ENCODE data around the gene CCDC171.
"Not testable (repeated sequence)": the region's sequence is repeated elsewhere in the genome, so short reads cannot be mapped to it uniquely, and the experiment has no call there.

CCDC171 gene

DNA sequence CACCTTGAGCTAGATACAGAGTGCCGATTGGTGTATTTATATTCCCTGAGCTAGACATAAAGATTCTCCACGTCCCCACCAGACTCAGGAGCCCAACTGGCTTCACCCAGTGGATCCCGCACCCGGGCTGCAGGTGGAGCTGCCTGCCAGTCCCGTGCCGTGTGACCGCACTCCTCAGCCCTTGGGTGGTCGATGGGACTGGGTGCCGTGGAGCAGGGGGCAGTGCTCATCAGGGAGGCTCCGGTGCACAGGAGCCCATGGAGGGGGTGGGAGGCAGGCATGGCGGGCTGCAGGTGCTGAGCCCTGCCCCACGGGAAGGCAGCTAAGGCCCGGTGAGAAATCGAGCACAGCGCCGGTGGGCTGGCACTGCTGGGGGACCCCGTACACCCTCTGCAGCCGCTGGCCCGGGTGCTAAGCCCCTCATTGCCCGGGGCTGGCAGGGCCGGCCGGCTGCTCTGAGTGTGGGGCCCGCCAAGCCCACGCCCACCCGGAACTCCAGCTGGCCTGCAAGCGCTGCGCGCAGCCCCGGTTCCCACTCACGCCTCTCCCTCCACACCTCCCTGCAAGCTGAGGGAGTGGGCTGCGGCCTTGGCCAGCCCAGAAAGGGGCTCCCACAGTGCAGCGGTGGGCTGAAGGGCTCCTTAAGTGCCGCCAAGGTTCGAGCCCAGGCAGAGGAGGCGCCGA, 147.2 kb downstream of the CCDC171 start:
- DNase-seq, result not testable (repeated sequence)

GRCh38 chr9:15707000-15707399, 154.2 kb downstream of the CCDC171 start:
- no peak for DNase-seq

DNA sequence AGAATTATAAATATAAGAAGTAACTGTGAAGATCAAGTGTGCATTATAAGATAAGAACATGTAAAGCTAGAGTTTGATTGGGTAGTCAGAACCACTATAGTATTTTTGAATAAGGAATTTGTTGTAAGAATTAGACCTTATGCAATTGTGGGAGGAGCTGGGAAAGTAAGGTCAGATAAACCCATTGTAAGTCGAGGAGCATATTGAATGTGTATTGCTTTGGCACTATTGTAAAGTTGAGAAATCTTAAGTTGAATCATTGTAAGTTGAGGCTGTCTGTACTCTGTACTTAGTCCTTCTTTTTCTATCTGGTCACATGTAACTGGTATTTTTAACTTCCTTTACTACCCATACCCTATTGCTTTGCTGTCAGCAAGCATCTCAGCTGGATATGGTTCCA, 158.7 kb downstream of the CCDC171 start:
- no peak for DNase-seq

- DNase-seq, result no peak
These were observed 159.1 kb downstream of the CCDC171 start for GRCh38 chr9:15711931-15712330.

- no peak for DNase-seq
These were observed 161.9 kb downstream of the CCDC171 start for GRCh38 chr9:15714746-15715145.

DNA sequence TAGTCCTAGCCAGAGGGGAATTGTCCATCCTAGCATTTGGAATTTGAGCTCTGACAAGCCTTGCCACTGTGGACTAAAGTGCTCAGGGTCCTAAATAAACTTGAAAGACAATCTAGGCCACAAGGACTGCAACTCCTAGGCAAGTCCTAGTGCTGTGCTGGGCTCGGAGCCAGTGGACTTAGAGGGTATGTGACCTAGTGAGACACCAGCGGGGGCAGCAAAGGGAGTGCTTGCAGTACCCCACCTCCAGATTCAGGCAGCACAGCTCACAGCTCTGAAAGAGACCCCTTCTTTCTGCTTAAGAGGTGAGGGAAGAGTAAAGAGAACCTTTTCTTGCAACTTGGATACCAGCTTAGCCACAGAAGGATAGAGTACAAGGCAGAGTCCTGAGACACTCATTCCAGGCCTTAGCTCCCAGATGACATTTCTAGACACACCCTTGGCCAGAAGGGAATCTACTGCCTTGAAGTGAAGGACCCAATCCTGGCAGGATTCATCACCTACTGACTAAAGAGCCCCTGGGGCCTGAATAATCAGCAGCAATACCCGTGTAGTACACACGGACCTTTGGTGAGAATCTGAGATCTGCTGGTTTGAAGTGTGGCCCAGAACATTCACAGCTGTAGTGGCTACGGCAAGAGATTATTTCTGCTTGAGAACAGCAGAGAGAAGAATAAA, 164.6 kb downstream of the CCDC171 start:
- no peak for DNase-seq

DNA sequence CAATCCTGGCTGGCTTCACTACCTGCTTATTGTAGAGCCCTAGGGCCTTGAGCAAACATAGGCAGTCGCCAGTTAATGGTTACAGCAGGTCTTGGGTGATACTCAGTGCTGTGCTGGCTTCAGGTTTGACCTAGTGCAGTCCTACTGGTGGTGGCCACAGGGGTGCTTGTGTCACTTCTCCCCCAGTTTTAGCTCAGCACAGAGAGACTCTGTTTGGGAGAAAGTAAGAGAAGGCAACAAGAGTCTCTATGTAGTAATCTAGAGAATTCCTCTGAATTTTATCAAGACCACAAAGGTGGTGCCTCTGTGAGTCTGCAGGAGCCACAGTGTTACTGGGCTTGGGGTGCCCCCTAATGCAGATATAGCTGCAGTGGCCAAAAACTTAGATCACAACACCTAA, 165.6 kb downstream of the CCDC171 start:
- no peak for DNase-seq

GRCh38 chr9:15720861-15721260, 168.0 kb downstream of the CCDC171 start:
- DNase-seq, result no peak

DNA sequence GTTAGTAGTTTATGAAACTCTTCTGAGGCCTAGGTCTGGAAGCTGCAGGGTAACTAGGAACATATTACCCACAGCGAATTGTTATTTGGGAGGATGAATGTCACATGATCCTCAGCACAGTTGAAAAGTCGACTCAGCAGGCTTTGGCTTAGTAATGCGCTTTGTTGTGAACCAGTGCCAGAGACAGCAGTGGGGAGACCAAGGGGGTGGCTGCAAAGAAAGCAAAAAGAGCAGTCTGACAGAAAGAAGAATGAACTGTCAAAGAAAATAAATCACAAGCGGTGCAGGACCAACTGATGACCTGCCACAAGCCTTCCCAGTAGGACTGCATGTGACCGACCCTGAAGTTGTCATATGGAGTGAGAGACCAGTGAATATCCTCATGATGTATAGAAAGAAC, 170.0 kb downstream of the CCDC171 start:
- DNase-seq, result no peak

DNA sequence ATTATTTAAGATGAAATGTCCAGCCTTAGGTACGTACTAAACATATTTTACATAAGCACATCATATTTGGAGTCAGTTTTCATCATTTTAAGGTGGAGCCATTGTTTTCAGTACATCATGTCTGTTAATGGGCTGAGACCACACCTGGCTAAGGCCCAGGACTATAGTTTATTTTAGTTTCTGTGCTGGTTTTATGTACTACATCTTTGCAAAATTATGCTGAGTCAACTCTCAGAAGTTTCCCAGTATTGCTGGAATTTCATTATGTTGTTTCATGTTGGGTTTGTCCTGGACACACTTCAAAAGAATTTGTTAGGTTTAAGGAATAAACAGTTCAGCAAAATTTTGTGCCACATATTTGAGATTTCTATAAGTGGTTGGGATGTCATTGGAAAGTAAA, 171.2 kb downstream of the CCDC171 start:
- no peak for DNase-seq

DNA sequence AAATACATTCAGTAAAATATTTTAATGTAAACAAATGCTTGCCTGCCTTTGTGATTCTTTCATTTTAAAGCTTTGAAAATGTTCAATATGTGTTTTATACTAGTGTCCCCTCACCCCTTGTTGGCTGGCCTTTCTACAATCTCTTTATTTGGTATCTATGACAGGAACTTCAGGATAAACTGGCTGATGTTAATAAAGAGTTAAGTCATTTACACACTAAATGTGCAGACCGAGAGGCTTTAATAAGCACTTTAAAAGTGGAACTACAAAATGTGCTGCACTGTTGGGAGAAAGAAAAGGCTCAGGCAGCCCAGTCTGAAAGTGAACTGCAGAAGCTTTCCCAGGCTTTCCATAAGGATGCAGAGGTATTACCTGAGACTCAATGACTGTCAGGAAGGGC, 171.8 kb downstream of the CCDC171 start:
- no peak for DNase-seq

- DNase-seq, result no peak
These were observed 173.1 kb downstream of the CCDC171 start for GRCh38 chr9:15725953-15726352.

DNA sequence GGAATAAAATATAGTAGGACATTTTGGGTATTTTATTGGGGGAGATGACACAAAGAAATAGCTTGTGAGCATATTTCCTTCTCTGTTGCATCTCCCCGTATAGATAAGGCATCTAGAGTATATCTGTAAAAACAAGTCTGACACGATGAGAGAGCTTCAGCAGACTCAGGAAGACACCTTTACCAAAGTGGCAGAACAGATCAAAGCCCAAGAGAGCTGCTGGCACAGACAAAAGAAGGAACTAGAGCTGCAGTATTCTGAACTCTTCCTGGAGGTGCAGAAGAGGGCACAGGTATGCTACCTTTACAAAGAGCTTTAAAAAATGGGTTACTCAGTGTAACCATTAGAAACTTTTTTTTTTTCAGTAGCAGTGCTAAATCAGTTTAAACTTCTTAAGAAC, 176.7 kb downstream of the CCDC171 start:
- peak in 2 of 6 experiments; percentile 18 to 23 for DNase-seq

DNA sequence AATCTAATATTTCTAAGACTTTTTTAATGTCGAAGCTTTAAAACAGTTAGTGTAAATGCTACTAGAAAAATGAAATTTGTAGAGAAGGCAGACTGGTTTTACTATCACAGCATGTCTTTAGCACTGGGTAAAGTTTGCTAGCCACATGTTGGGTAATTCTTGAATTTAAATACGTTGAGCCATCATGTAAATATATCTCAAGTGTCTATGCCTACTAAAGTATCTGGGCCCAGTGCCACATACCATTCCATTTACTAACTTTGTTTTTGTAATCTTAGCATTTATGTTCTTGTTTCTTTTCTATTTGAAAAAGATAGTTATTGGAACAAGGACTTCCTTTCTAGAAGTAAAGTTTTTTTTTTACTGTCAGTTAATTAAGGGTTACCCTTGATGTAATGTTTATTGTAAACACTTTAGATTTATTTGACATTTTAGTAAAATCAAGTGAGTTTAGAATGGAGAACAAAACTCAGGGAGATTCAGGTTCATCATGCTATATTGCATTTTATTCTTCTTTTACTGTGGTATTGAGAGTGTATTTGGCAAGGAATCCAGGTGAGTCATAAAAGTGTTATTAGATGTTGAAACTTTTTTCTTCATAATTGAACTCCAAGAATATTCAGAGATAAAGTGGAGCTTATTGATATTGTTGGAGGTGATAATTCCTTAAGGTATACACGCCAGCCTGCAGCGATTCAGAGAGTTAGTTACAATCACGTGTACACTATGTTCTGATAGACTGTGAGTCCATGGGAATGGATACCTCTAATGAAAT, 182.4 kb downstream of the CCDC171 start:
- no peak for DNase-seq

GRCh38 chr9:15736569-15736968, 183.7 kb downstream of the CCDC171 start:
- no peak for DNase-seq

DNA sequence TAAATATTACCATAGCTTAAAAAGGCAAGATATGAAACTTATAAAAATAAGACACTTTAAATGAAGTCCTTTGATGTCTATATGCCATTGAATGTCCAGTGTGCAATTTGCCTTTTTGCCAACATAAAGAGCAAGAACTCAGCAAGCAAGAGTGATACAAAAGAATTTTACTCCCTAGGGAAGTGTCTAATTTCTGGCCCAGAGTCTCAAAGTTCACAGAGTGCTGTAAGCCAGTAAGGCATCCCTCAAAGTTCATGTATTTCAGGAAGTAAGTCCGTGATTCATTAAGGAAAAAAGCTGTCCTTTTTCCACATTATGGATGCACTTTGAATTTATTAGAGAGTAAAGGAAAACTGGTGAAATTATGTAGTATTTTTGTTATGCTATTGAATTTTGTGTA, 185.2 kb downstream of the CCDC171 start:
- DNase-seq, result no peak

- no peak for DNase-seq
These were observed 188.2 kb downstream of the CCDC171 start for GRCh38 chr9:15741015-15741414.

DNA sequence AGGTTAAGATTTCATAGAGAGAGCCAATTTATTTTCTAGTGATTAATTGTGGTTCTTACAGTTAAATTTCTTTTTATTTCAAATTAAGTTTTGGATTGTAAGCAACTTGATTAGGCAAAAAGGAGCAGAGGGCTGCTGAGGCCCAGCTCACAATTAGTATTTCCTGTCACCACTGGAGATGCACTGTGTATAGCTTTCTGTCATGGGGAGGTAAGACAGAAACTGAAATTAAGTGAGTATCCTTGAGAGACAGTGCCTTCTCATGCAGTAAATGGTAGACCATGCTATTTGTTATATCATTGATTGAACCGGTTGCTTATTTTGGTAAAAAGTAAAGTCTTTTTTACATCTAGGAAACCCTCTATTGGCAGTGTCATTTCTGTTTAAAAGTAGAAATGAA, 190.7 kb downstream of the CCDC171 start:
- DNase-seq, result no peak

DNA sequence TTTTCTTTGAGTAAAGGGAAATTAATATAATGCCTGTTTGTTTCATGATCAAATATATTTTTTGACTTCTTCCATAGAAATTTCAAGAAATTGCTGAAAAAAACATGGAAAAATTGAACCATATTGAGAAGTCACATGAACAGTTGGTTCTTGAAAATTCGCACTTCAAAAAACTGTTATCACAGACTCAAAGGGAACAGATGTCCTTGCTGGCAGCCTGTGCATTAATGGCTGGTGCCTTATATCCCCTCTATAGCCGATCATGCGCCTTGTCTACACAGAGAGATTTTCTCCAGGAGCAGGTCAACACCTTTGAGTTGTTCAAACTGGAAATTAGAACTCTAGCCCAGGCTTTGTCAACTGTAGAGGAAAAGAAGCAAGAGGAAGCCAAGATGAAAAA, 191.4 kb downstream of the CCDC171 start:
- no peak for DNase-seq

- no peak for DNase-seq
These were observed 194.1 kb downstream of the CCDC171 start for GRCh38 chr9:15746905-15747304.

DNA sequence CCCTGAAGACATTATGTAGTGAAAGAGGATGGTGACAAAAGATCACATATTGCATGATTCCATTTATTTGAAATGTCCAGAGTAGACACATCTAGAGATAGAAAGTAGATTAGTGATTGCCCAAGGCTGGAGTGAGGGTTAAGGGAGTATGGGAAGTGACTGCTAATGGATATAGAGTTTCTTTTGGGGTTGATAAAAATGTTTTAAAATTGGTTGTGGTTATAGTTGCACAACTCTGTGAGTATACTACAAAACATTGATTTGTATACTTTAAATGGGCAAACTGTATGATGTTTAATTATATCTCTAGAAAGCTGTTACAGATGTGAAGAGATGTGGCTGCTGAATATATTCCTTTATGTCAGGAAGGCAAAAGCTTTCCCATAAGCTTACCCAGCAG, 202.8 kb downstream of the CCDC171 start:
- no peak for DNase-seq

DNA sequence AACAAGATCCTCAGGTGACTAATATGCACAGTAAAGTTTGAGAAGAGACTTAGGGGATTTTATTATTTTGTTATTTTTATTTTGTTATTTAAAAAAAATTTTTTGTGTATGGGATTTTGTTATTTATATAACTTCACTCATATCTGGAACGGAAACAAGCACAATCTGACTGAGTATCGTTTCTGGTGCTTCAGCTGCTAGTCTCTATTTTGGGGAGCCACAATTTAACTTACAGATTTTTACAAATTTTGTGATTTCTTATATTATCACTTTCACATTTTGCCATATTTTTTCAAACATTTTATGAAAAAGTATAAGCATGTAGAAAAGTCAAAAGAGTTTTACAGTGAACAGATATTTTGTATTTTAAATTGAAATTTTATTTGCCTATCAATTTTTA, 208.7 kb downstream of the CCDC171 start:
- no peak for DNase-seq

DNA sequence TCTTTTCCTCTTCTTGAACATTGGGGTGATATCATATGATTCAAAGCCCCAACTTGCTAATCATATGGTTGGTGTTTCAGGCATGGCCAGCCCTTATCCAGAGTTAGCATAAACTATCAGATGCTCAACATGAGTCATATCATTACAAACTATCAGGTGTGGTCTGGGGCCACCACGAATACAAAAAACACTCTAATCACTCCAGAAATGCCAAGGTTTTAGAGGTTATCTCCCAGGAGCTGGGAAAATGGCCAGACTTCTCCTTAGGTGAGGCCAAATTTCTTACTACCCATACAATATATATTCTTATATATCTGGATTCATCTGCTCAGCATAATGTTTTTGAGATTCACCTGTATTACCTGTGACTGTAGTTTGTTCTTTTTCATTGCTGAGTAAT, 210.5 kb downstream of the CCDC171 start:
- no peak for DNase-seq

GRCh38 chr9:15764131-15764530, 211.3 kb downstream of the CCDC171 start:
- no peak for DNase-seq

All from stimulated activated naive CD4-positive, alpha-beta T cell (primary cell).